Caco-2 (cell line): Measurements from ENCODE around the gene AUTS2. TPM values are rescaled to one million over a fixed set of nuclear protein-coding genes. Genes with fewer than 3 reads are reported as not detected.

ENCODE experiments used
- BruUV-seq: library from RNA; stranded (reverse); fragments of 400-500 nt; replicated peaks from 2 replicates; lab custom pipeline; 2021; lab: Mats Ljungman, UMichigan
- CTCF ChIA-PET: fragments of 300-600 bp; sonication (Branson Sonifier 250); formaldehyde crosslinking; loops from one replicate; lab custom pipeline; 2022; ENCODE audit warnings: antibody characterized with exemption; lab: Charles Lee
- POLR2A ChIA-PET: fragments of 300-600 bp; sonication (Branson Sonifier 250); formaldehyde crosslinking; loops from one replicate; lab custom pipeline; 2022; ENCODE audit warnings: antibody characterized with exemption; lab: Charles Lee
- DNase-seq, 2 experiments: peaks; one replicate each; pipeline versions ENCODE4 v3.0.0 to v3.0.0-alpha.2; 2020 to 2022
- H3K27me3 ChIP-seq: replicated peaks from 2 replicates; pipeline ENCODE4 v1.6.0; 2011; ENCODE audit warnings: low read length; ENCODE audit not compliant: control insufficient read depth, insufficient read depth
- H3K36me3 ChIP-seq: 2 replicates; pipeline ENCODE4 v1.5.1; 2011; ENCODE audit warnings: low read length; ENCODE audit not compliant: control insufficient read depth, insufficient read depth
- H3K4me1 ChIP-seq: fragments of 250-450 bp; sonication (Bioruptor Pico); 2 replicates; pipeline ENCODE4 v1.5.1; 2020; ENCODE audit warnings: mild to moderate bottlenecking
- H3K4me3 ChIP-seq: 2 replicates; pipeline ENCODE4 v1.5.1; 2011; ENCODE audit warnings: low read depth, mild to moderate bottlenecking, control low read depth, low read length
- H3K9me3 ChIP-seq: fragments of 250-450 bp; sonication (Bioruptor Pico); 2 replicates; pipeline ENCODE4 v1.5.1; 2020; ENCODE audit warnings: mild to moderate bottlenecking, moderate library complexity
- H3K27ac Mint-ChIP-seq: one replicate; pipeline ENCODE4 v1.8.0; 2022; ENCODE audit warnings: mixed read lengths; ENCODE audit not compliant: unreplicated experiment
- H3K27me3 Mint-ChIP-seq: one replicate; pipeline ENCODE4 v1.8.0; 2022; ENCODE audit warnings: mixed read lengths; ENCODE audit not compliant: insufficient read depth, unreplicated experiment
- H3K36me3 Mint-ChIP-seq: one replicate; pipeline ENCODE4 v1.8.0; 2022; ENCODE audit warnings: mild to moderate bottlenecking, mixed read lengths; ENCODE audit not compliant: insufficient read depth, unreplicated experiment
- H3K4me1 Mint-ChIP-seq: one replicate; pipeline ENCODE4 v1.8.0; 2022; ENCODE audit warnings: low read depth, mixed read lengths; ENCODE audit not compliant: unreplicated experiment
- H3K4me3 Mint-ChIP-seq: one replicate; pipeline ENCODE4 v1.8.0; 2022; ENCODE audit warnings: mild to moderate bottlenecking, moderate library complexity, mixed read lengths; ENCODE audit not compliant: unreplicated experiment
- H3K9me3 Mint-ChIP-seq: one replicate; pipeline ENCODE4 v1.8.0; 2022; ENCODE audit warnings: mixed read lengths; ENCODE audit not compliant: unreplicated experiment
- CTCF ChIP-seq, 2 experiments: fragments of 200-600 bp in 1 of 2; IDR thresholded peaks; 1 replicate in 1 of 2; 2 replicates in 1 of 2; pipeline versions ENCODE4 v1.5.1 to v1.8.0; 2011 to 2022; ENCODE audit warnings: antibody characterized with exemption in 1 of 2, control low read depth in 1 of 2, inconsistent platforms in 1 of 2, low read depth in 1 of 2, low read length in 1 of 2, mild to moderate bottlenecking in 1 of 2, moderate library complexity in 1 of 2; ENCODE audit not compliant: insufficient read depth in 1 of 2, severe bottlenecking in 1 of 2, unreplicated experiment in 1 of 2
- intact Hi-C: fragments of 100-400 bp; cut with micrococcal nuclease; formaldehyde crosslinking; loops from one replicate; pipeline ENCODE4 v1.10.0; 2022; ENCODE audit not compliant: unreplicated experiment
- total RNA-seq: library from RNA; stranded (reverse); gene quantifications from 2 replicates; pipeline ENCODE4 v1.2.3, GENCODE V29; 2022

AUTS2 gene
- total RNA-seq, 1 experiment from 2014 or later = 37.1 TPM

- H3K36me3 ChIP-seq = no peaks in the 10 kb centered on the region
- H3K9me3 Mint-ChIP-seq = no peaks in the 10 kb centered on the region
- no peaks in the 10 kb centered on the region for H3K9me3 ChIP-seq
- intact Hi-C loops = no loop called here
- CTCF ChIA-PET = no interaction called here
- no peaks in the 10 kb centered on the region for H3K27me3 Mint-ChIP-seq
- POLR2A ChIA-PET = no interaction called here
- DNase-seq = no peak
- no TSS peak for BruUV-seq
- H3K4me3 ChIP-seq = no peak overlapping the region
- H3K27ac Mint-ChIP-seq = no peak overlapping the region
- H3K4me3 Mint-ChIP-seq = no peak overlapping the region
- no peaks in the 10 kb centered on the region for H3K27me3 ChIP-seq
- H3K36me3 Mint-ChIP-seq = no peaks in the 10 kb centered on the region
- TF ChIP-seq CTCF (IDR thresholded peaks at IDR 0.05; ENCODE audit: insufficient read depth in 1 of 2, low read depth in 1 of 2, low read length in 1 of 2, severe bottlenecking in 1 of 2, unreplicated experiment in 1 of 2) = no peak
- H3K4me1 ChIP-seq = no peaks in the 10 kb centered on the region
- H3K4me1 Mint-ChIP-seq = no peaks in the 10 kb centered on the region
These were observed 810.6 kb downstream of the AUTS2 start for GRCh38 chr7:70408891-70409290.

GRCh38 chr7:70410134-70410750 is 812.0 kb downstream of the AUTS2 start:
- no peak for DNase-seq
- ChIA-PET CTCF (no interaction called here), POLR2A (no interaction called here)
- intact Hi-C loops = no loop called here
- Mint-ChIP-seq H3K4me3 (no peak overlapping the region), H3K9me3 (no peaks in the 10 kb centered on the region), H3K36me3 (no peaks in the 10 kb centered on the region), H3K27me3 (no peaks in the 10 kb centered on the region), H3K4me1 (no peaks in the 10 kb centered on the region), H3K27ac (no peak overlapping the region)
- H3K4me3 ChIP-seq = no peak overlapping the region
- H3K9me3 ChIP-seq = no peaks in the 10 kb centered on the region
- H3K27me3 ChIP-seq = no peaks in the 10 kb centered on the region
- no peaks in the 10 kb centered on the region for H3K4me1 ChIP-seq
- no TSS peak for BruUV-seq
- no peaks in the 10 kb centered on the region for H3K36me3 ChIP-seq
- no peak for TF ChIP-seq CTCF (IDR thresholded peaks at IDR 0.05; ENCODE audit: insufficient read depth in 1 of 2, low read depth in 1 of 2, low read length in 1 of 2, severe bottlenecking in 1 of 2, unreplicated experiment in 1 of 2)

GRCh38 chr7:70414368-70414767 is 816.1 kb downstream of the AUTS2 start:
- Mint-ChIP-seq H3K4me3 (no peak overlapping the region), H3K36me3 (no peaks in the 10 kb centered on the region), H3K9me3 (no peaks in the 10 kb centered on the region), H3K4me1 (no peaks in the 10 kb centered on the region), H3K27me3 (no peaks in the 10 kb centered on the region), H3K27ac (no peak overlapping the region)
- ChIA-PET POLR2A (no interaction called here), CTCF (no interaction called here)
- no peak for TF ChIP-seq CTCF (IDR thresholded peaks at IDR 0.05; ENCODE audit: insufficient read depth in 1 of 2, low read depth in 1 of 2, low read length in 1 of 2, severe bottlenecking in 1 of 2, unreplicated experiment in 1 of 2)
- Histone ChIP-seq H3K9me3 (no peaks in the 10 kb centered on the region), H3K36me3 (no peaks in the 10 kb centered on the region), H3K4me1 (no peaks in the 10 kb centered on the region), H3K27me3 (no peaks in the 10 kb centered on the region), H3K4me3 (no peak overlapping the region)
- intact Hi-C loops = no loop called here
- DNase-seq = no peak
- no TSS peak for BruUV-seq
